H1 (cell line): ENCODE measurements around the gene JUP.

ENCODE experiments used
- ATF3 ChIP-seq: IDR thresholded peaks from 2 replicates; pipeline ENCODE4 v1.6.1; 2011; ENCODE audit warnings: low read depth, mild to moderate bottlenecking, low read length; ENCODE audit not compliant: insufficient read depth
- BRCA1 ChIP-seq: IDR thresholded peaks from 2 replicates; pipeline ENCODE4 v1.6.1; 2012; ENCODE audit warnings: low read depth, low read length, improper control_type of control experiment
- CBX8 ChIP-seq: fragments of 300-800, 300-1000 bp; sonication (generic); IDR thresholded peaks from 2 replicates; pipeline ENCODE4 v1.7.1; 2016; ENCODE audit warnings: low read depth, low read length, borderline replicate concordance
- CEBPB ChIP-seq: IDR thresholded peaks from 2 replicates; pipeline ENCODE4 v1.6.1; 2012; ENCODE audit warnings: low read depth, low read length
- CTCF ChIP-seq, 3 experiments: IDR thresholded peaks; 1 replicate in 2 of 3; 2 replicates in 1 of 3; pipeline versions ENCODE4 v1.5.1 to v1.6.1; 2011; ENCODE audit warnings: low read length in 3 of 3, mild to moderate bottlenecking in 3 of 3, inconsistent platforms in 2 of 3, low read depth in 1 of 3, moderate library complexity in 1 of 3; ENCODE audit not compliant: insufficient read depth in 1 of 3; ENCODE audit errors: control extremely low read depth in 1 of 3
- EZH2 ChIP-seq: fragments of 200-600 bp; sonication (generic); IDR thresholded peaks from 2 replicates; pipeline ENCODE4 v1.7.1; 2012; ENCODE audit warnings: low read depth, mild to moderate bottlenecking, moderate library complexity, low read length, inconsistent platforms; ENCODE audit not compliant: severe bottlenecking
- HDAC2 ChIP-seq, 2 experiments: fragments of 300-600 bp in 1 of 2; sonication (generic) in 1 of 2; IDR thresholded peaks; 2 replicates each; pipeline ENCODE4 v1.6.1; 2011 to 2012; ENCODE audit warnings: low read depth in 2 of 2, low read length in 2 of 2, mild to moderate bottlenecking in 2 of 2, moderate library complexity in 2 of 2, borderline replicate concordance in 1 of 2, inconsistent platforms in 1 of 2
- KDM1A ChIP-seq: fragments of 200-600, 300-600 bp; sonication (generic); IDR thresholded peaks from 2 replicates; pipeline ENCODE4 v1.7.1; 2016; ENCODE audit warnings: mild to moderate bottlenecking, low read length, borderline replicate concordance
- POLR2AphosphoS5 ChIP-seq: IDR thresholded peaks from 2 replicates; pipeline ENCODE4 v1.6.1; 2011; ENCODE audit warnings: low read depth, low read length
- SIRT6 ChIP-seq: IDR thresholded peaks from one replicate; pipeline ENCODE4 v1.7.1; 2012; ENCODE audit warnings: low read length, inconsistent platforms
- TF ChIP-seq, protein P1 (sequence below): IDR thresholded peaks from 2 replicates; pipeline ENCODE4 v1.6.1; 2012; ENCODE audit warnings: inconsistent platforms

DNA sequence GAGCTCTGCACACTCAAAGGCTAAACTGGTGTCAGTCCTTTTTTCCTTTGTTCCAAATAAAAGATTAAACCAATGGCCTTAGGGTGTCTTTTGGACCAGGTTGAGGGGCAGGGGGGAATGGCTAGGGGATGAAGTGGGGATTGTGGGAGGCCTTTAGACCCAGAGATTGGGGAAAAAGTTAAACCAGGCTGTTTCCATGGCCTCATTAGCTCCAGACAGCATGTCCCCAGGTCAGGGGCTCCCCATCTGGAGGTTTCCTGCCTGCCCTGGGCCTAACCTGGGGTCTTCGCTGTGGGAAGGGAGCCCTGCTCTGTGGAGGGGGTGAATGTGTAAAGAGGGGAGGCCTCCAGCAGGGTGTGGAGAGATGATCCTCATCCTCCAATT is 36.6 kb upstream of the JUP start:
- TF ChIP-seq POLR2AphosphoS5 (no peak; the same call in 1 of the 2 replicates), CEBPB (no peak), BRCA1 (no peak), EZH2 (no peak), SIRT6 (no peak), CTCF (IDR thresholded peaks at IDR 0.05; ENCODE audit: control extremely low read depth in 1 of 3, insufficient read depth in 1 of 3, low read depth in 1 of 3, low read length in 3 of 3) (no peak), KDM1A (no peak), ATF3 (no peak), HDAC2 (IDR thresholded peaks at IDR 0.05; ENCODE audit: borderline replicate concordance in 1 of 2, low read depth in 2 of 2, low read length in 2 of 2) (no peak), CBX8 (no peak)
- TF ChIP-seq, protein P1, sequence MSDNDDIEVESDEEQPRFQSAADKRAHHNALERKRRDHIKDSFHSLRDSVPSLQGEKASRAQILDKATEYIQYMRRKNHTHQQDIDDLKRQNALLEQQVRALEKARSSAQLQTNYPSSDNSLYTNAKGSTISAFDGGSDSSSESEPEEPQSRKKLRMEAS: no peak
